Esophagus squamous epithelium (tissue), 5 donors: ENCODE results near the gene YIPF2. TPM values are rescaled to one million over a fixed set of nuclear protein-coding genes. Genes with fewer than 3 reads are reported as not detected.
A peak's percentile ranks its signal among the peaks of the same experiment; 100 is the strongest.

Source experiments
- DNase-seq: peaks from one replicate; lab custom pipeline; 2025; lab: John Stamatoyannopoulos, UW
- H3K27ac ChIP-seq, 4 donors: fragments of 200-600 bp; sonication (generic); one replicate each; pipeline ENCODE4 v1.5.1; 2016 to 2019; ENCODE audit warnings: mild to moderate bottlenecking in 1 of 4
- H3K27me3 ChIP-seq, 4 donors: fragments of 200-600 bp; sonication (generic); 1 replicate in 3 of 4; 2 replicates in 1 of 4; pipeline versions ENCODE4 v1.5.1 to v1.6.0; 2017 to 2021; ENCODE audit warnings: antibody characterized with exemption in 1 of 4
- H3K36me3 ChIP-seq, 3 donors: fragments of 200-600 bp; sonication (generic); one replicate each; pipeline ENCODE4 v1.5.1; 2016 to 2019
- H3K4me1 ChIP-seq, 3 donors: fragments of 200-600 bp; sonication (generic); one replicate each; pipeline ENCODE4 v1.5.1; 2017 to 2019
- H3K4me3 ChIP-seq, 4 donors: fragments of 200-600 bp; sonication (generic); 1 replicate in 3 of 4; 2 replicates in 1 of 4; pipeline ENCODE4 v1.5.1; 2016 to 2019; ENCODE audit warnings: mild to moderate bottlenecking in 2 of 4, moderate library complexity in 1 of 4
- H3K9me3 ChIP-seq, 3 donors: fragments of 200-600 bp; sonication (generic); one replicate each; pipeline ENCODE4 v1.5.1; 2016 to 2019
- CTCF ChIP-seq, 6 experiments: fragments of 450-650 bp in 4 of 6; fragments of 200-600 bp in 2 of 6; sonication (generic) in 2 of 6; IDR thresholded peaks; one replicate each; pipeline ENCODE4 v1.5.1; 2016 to 2019; ENCODE audit warnings: antibody characterized with exemption in 6 of 6, mild to moderate bottlenecking in 4 of 6, moderate library complexity in 4 of 6
- POLR2A ChIP-seq, 4 donors: fragments of 450-650 bp; IDR thresholded peaks; one replicate each; pipeline ENCODE4 v1.6.1; 2017; ENCODE audit warnings: antibody characterized with exemption in 4 of 4, mild to moderate bottlenecking in 4 of 4, moderate library complexity in 3 of 4
- WGBS, 2 donors: methylation state at CpG; one replicate each; pipeline ENCODE4 v1.1.5; 2018; 5-methylcytosine and 5-hydroxymethylcytosine counted together
- intact Hi-C: fragments of 100-400 bp; cut with DNase I; formaldehyde crosslinking; loops from one replicate; pipeline ENCODE4 v1.15.0; 2022
- total RNA-seq, 4 donors: library from RNA; depleted of rRNA; stranded (reverse); fragments of >200 nt; gene quantifications; one replicate each; pipeline ENCODE4 v1.1.0, GENCODE V29; 2016
- donor health status: DM: yes; HTN: yes; CAD: no.

Gene YIPF2
- total RNA-seq, 4 donors from 2014 or later: 39.6 to 63.2 (median 44.0) TPM

- WGBS, 2 donors: 49 to 51% methylated on average over 2 of the region's 10 CpGs
- Histone ChIP-seq H3K4me3 (peak overlapping the region in 2 of 4 donors; percentile 9 to 26), H3K4me1 (peaks cover 31 to 69% (median 39%) of the 10 kb centered on the region in 3 donors), H3K9me3 (no peaks in the 10 kb centered on the region), H3K27ac (peak overlapping the region; percentile 68 to 83 (median 77)), H3K27me3 (no peaks in the 10 kb centered on the region), H3K36me3 (peaks cover 0 to 2% (median 0%) of the 10 kb centered on the region in 3 donors)
- TF ChIP-seq POLR2A (IDR thresholded peaks at IDR 0.05): no peak
- TF ChIP-seq CTCF (IDR thresholded peaks at IDR 0.05): no peak
- intact Hi-C loops: no loop called here
- DNase-seq: no peak
Measured at GRCh38 chr19:10899151-10899653, 29.2 kb downstream of the YIPF2 start.

GRCh38 chr19:10898633-10899032, 29.8 kb downstream of the YIPF2 start:
- intact Hi-C loops: no loop called here
- DNase-seq: no peak
- Histone ChIP-seq H3K27me3 (no peaks in the 10 kb centered on the region), H3K4me3 (no peak overlapping the region), H3K36me3 (no peaks in the 10 kb centered on the region), H3K27ac (peak overlapping the region; percentile 21 to 83 (median 74)), H3K9me3 (no peaks in the 10 kb centered on the region), H3K4me1 (peaks cover 31 to 74% (median 39%) of the 10 kb centered on the region in 3 donors)
- TF ChIP-seq CTCF (IDR thresholded peaks at IDR 0.05) (no peak), POLR2A (IDR thresholded peaks at IDR 0.05) (no peak)
- 29 to 38% methylated on average over 3 to 4 of the region's 10 CpGs for WGBS, 2 donors

GRCh38 chr19:10896851-10897526, 31.4 kb downstream of the YIPF2 start:
- Histone ChIP-seq H3K4me1 (peaks cover 37 to 91% (median 44%) of the 10 kb centered on the region in 3 donors), H3K27ac (no peak overlapping the region), H3K9me3 (no peaks in the 10 kb centered on the region), H3K27me3 (no peaks in the 10 kb centered on the region), H3K4me3 (no peak overlapping the region), H3K36me3 (no peaks in the 10 kb centered on the region)
- intact Hi-C loops: no loop called here
- TF ChIP-seq CTCF (IDR thresholded peaks at IDR 0.05) (no peak), POLR2A (IDR thresholded peaks at IDR 0.05) (no peak)
- 28 to 55% methylated on average over 3 to 4 of the region's 7 CpGs for WGBS, 2 donors
- no peak for DNase-seq

GRCh38 chr19:10895920-10896319, 32.5 kb downstream of the YIPF2 start:
- WGBS, 2 donors: 89 to 94% methylated on average over 10 to 11 of the region's 12 CpGs
- Histone ChIP-seq H3K4me1 (peaks cover 38 to 91% (median 46%) of the 10 kb centered on the region in 3 donors), H3K9me3 (no peaks in the 10 kb centered on the region), H3K27me3 (no peaks in the 10 kb centered on the region), H3K27ac (no peak overlapping the region), H3K36me3 (no peaks in the 10 kb centered on the region), H3K4me3 (no peak overlapping the region)
- no peak for TF ChIP-seq CTCF (IDR thresholded peaks at IDR 0.05)
- TF ChIP-seq POLR2A (IDR thresholded peaks at IDR 0.05): no peak
- intact Hi-C loops: no loop called here
- DNase-seq: no peak

GRCh38 chr19:10895363-10895762, 33.1 kb downstream of the YIPF2 start:
- no peaks in the 10 kb centered on the region for H3K36me3 ChIP-seq
- 91 to 93% methylated on average over 3 to 4 of the region's 6 CpGs for WGBS, 2 donors
- no peaks in the 10 kb centered on the region for H3K9me3 ChIP-seq
- H3K4me3 ChIP-seq: no peak overlapping the region
- intact Hi-C loops: no loop called here
- no peak overlapping the region for H3K27ac ChIP-seq
- no peaks in the 10 kb centered on the region for H3K27me3 ChIP-seq
- no peak for TF ChIP-seq CTCF (IDR thresholded peaks at IDR 0.05)
- no peak for TF ChIP-seq POLR2A (IDR thresholded peaks at IDR 0.05)
- H3K4me1 ChIP-seq: peaks cover 40 to 91% (median 48%) of the 10 kb centered on the region in 3 donors
- DNase-seq: no peak
